GM03348 (cell line): ENCODE measurements around the gene SPOCK1.
"Not testable (repeated sequence)": the region's sequence is repeated elsewhere in the genome, so short reads cannot be mapped to it uniquely, and the experiment has no call there.

Experiments
- DNase-seq: peaks from one replicate; pipeline ENCODE4 v3.0.0; 2012; ENCODE audit warnings: low spot score

The SPOCK1 gene

GRCh38 chr5:137395011-137395755 lies 103.9 kb downstream of the SPOCK1 start:
- DNase-seq: peak; percentile 69

- no peak for DNase-seq
These were observed 104.7 kb downstream of the SPOCK1 start for GRCh38 chr5:137394380-137394779.

DNA sequence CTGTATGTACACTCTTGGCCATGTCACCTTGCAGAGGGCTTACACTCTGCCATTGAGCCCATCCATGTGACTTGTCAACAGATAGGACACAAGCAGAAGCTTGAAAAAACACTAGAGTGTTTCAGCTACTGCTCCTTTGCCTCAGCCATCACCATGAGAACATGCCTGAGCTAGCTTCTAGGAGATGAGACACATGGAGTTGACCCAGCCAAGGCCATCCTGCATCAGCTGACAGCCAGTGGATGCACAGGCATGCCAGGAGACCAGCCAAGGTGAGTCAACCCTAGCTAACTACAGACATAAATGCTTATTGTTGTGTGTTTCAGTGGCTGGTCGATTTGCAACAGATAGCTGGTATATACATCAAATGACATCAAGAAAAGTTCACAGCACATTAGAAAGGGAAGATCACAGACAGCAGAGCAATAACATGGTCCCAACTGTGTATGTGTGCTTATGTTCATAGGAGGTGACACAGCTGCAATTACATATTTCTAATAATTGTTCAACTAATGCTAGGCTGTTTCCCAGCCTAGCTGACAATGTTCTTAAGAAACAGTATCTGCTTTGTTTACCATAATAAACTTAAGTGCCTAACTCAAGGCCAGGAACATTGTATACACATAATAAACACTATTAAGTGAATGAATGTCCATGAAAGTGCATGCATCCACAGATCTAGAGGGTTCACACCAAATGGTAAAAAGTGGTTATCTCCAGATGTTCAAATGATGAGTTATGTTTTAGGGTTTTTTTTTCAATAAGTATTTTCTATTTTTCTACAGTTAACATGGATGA lies 105.7 kb downstream of the SPOCK1 start:
- DNase-seq: peak; percentile 34

DNA sequence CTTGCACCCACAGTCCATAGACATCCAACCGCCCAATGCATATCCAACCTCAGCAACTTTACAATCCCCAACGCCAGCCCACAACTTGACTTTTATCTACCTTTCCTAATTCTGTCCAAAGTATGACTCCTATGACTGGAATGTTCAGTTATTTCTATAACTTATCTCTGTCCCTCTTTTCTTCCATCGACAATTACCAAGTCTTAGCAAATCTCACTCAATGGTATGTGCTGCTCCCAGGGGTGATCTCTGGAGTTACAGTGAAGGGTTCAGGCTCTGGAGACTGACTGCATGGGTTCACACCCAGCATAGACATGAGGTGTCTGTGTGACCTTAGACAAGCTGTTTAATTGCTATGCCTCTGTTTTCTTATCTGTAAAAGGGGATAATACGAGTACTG lies 106.9 kb downstream of the SPOCK1 start:
- DNase-seq: no peak

DNA sequence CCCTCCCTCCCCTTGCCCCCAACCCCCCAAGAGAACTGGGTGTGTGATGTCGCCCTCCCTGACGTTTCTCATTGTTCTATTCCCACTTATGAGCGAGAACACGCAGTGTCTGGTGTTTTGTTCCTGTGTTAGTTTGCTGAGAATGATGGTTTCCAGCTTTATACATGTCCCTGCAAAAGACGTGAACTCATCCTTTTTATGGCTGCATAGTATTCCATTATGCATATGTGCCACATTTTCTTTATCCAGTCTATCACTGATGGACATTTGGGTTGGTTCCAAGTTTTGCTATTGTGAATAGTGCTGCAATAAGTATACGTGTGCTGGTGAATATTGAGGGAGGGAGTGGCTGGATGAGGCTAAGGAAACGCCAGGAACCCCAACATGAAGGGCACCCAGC lies 108.1 kb downstream of the SPOCK1 start:
- not testable (repeated sequence) for DNase-seq

DNA sequence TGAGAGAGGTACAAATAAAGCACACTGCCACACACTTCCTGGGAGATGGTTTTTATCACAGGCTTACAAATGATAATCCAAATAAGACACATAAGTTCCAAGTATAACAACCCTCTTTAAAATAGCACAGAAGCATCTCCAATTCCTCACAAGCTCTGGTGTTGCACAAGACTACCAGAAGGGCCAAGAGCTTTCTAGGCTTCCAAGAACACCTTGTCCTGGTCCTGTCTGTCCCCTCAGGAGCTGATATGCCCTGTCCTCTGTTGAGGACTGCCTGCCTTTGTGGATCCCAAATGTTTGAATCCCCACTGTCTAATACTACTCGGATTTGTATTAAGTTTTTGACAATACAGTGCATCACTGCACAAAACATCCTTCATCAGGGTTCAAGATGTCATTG lies 110.1 kb downstream of the SPOCK1 start:
- no peak for DNase-seq

- DNase-seq: no peak
These were observed 114.1 kb downstream of the SPOCK1 start for GRCh38 chr5:137385064-137385463.

GRCh38 chr5:137383909-137384308 lies 115.2 kb downstream of the SPOCK1 start:
- no peak for DNase-seq

DNA sequence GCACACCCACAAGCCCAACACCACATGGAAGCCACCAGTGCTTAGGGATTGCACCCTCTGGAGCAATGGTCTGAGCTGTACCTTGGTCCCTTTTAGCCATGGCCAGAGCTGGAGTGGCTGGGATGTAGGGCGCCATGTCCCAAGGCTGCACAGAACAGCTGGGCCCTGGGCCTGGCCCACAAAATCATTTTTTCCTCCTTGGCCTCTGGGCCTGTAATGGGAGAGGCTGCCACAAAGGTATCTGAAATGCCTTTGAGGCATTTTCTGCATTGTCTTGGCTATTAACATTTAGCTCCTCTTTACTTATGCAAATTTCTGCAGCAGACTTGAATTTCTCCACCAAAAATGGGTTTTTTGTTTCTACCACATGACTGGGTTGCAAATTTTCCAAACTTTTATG lies 117.6 kb downstream of the SPOCK1 start:
- no peak for DNase-seq

DNA sequence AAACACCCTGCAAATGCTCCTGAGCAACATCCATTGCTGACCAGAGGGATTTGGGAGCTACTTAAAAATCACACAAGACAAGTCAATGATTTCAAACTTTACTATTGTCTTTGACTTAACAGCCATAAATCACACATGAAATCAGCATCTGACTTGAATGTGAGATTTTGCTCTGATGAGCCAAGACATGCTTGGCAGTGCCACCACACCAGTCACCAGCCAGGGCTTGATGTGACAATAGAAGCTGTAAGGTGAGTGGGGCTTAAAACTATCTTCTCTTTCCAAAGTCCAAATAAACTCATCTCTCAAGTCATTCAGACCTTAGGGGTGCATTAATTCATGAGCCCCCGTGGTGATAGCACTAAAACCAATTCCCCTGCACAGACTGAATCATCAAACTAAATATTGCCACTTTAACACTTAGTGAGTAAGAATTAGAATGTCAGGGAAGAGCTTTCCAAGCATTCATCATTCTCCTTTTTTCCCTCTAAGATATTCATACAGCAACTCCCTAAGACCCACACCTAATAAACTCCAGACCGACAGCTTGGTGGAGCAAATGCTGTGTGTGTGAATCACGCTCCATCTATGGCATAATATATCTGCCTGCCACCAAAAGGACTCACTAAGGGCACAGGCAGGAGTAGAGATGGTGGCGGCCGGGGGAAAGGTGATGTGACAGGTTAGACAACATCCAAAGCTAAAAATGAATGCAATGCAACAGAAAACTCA lies 119.4 kb downstream of the SPOCK1 start:
- DNase-seq: no peak

DNA sequence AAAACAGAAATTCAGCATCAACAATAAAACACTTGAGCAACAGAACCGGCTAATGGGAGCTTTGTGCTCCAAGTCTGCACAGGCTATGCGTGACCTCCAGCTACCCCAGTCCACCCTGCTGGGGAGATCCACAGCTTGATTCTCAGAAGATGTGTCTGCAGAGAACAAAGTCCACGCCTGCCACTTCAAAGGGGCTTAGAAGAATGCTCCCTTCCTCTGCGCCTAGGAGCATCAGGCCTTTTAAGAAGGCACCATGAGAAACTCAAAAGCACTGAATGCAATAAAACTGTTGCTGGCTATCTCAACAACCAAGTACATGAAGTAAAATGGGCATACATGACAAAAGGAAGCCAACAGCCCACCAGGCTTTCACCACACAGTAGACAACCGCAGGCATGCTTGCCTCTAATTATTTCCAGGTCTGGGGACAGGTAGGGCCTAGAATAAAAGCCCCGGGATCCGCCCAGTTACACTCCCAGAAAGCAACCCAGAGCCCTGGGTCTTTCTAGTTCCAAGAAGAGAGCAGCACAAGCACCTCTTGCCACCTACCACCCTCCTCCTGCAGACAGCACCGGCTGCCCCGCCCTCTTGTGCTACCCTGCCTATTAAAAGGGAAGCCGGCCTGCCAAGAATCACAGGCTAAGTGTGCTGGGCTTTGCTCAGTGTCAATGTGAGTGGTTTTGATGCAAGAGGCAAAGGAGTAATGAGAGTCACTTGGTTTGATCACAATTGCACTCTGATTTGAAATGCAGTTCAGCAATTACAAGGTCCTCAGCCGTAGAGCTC lies 123.2 kb downstream of the SPOCK1 start:
- no peak for DNase-seq

- no peak for DNase-seq
These were observed 124.9 kb downstream of the SPOCK1 start for GRCh38 chr5:137374110-137374714.

DNA sequence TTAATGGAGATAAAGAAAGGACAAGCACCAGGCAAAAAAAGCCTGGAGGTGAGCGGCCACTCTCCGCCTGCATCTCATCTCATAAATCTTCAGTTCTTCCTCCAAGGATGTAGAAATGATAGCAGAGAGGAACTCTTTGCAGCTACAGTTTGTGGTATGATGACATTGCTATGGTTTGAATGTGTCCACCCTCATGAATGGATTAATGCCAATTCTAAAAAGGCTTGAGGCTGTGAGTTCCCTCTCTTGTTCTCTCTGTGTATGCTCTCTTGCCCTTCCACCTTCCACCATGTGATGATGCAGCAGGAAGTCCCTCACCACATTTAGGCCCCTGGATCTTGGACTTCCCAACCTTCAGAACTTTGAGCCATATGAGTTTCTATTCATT lies 126.4 kb downstream of the SPOCK1 start:
- DNase-seq: peak; percentile 36

DNA sequence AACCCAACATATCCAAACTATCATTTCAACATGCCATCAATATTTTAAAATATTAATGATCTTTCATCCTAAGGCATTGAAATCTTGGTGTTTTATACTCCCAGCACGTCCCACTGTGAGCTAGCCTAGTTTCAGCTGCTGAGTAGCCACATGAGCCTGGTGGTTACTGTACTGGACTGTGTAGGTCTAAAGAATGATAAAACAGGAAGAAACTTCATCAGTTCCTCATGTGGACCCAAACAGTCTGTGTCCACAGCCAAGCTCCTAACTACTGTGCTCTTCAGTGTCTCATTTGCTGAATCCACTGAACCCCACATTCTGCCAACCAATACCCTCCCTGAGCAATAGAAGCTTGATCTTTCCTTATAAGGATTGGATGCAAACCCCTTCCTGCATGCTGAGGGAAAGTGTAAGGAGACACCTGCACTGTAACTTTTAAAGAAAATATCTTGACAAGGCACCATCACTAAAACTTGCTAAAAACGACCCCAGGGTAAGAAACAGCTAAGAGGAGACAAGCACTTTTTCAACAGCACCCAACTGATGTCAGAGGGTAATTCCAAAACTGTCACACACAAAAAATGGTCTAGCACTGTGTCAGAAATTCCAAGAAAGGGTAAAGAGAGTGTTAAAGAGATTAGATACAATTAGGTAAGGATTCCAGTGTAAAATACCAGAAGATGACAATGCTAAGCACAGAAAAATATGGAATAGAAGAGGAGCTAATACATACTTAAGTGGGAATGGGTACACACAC lies 126.9 kb downstream of the SPOCK1 start:
- no peak for DNase-seq

DNA sequence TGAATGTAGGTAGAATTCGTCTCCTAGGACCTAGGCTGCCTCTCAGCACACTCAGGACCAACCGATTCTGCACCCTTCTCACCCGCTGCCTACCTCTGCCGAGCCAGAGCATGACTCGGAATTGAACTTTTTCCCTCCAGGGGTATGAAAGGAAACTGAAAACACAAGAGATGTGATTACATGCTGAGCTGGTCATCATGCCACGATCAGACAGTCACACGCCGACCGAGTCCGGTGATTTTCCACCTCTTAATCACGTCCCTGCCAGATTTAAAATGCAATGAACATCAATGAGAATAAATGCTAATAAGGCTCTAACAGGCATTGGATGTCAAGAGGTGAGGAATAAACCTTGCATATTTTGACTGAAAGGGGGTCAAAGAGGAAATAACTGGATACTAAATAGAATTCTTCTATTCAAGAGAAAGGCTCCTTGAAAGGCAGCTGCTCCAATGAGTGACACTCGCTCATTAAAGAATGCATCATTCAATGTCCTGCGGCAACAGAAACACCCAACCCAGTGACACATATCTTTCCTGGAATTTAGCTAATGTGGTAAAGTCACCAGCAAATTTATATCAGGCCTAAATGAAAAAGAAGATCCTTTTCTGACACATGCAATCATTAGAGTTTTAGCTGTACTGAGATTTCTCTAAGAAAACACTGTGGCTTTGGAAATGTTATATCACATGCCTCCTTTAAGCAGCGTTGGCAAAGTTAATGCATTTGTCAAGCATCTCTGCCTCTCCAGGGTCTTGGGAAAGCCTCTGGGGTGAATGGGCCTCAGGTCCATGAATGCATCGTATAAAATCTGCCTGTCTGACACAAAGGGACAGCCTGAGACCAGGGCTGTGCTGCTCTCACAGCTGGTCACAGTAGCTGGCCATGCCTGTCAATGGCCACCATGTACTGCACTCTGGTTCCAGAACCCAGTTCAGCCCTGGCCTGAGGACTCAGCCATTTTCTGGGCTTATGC lies 128.7 kb downstream of the SPOCK1 start:
- DNase-seq: no peak

DNA sequence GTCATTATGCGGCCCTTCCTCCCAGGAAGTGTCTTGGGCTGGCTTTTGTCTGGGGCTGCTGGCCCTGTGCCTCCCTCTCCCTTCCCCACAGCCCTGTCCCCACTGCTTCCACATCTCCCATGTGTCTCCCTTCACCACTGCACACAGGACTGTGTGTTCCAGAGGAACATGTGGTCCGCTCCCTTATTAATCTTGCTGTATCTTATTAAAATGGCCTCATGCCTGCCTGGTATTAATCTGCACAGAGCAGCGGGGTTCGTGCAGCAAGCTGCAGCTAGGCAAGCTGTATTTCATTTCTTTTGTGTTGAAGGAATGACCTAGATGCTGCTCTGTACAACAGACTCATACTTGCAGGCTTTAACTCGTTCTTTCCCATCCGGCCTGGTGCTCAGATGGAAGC lies 130.5 kb downstream of the SPOCK1 start:
- DNase-seq: no peak

DNA sequence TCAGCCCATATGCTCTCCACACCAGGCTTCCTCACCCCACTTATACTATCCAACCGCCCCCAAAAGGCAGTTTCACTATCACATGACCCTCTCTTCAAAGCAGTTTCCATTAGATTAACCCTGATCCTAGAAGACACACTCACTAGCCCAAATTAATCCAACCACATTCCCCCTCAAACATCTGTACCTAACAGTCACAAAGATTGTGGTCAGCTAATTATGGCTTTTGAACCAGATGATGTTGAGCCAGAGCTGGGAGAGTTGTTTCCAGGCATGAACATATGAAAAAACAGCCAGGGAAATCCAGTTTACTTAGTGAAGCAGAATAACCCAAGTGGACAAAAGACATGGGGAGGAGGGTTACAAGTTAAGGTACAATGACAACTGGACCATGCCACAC lies 131.2 kb downstream of the SPOCK1 start:
- DNase-seq: no peak

DNA sequence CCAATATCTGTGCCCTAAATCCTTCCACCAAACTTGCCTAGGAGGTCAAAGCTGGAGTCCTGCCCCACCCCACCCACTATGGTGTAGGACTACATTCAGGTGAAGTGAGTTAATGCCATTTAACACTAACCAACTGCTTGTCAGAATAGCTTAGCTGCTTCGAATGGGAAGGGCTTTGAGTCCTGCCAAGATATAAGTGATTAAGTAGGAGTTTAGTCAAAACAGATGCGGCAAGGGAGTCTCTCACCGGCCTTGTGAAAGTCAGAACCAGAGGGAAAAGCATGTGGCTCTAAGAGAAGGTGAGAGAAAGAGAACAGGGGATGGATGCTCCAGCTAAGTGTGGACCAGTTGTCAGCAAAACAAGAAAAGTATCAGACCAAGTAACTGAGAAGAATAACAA lies 132.6 kb downstream of the SPOCK1 start:
- peak; percentile 44 for DNase-seq

DNA sequence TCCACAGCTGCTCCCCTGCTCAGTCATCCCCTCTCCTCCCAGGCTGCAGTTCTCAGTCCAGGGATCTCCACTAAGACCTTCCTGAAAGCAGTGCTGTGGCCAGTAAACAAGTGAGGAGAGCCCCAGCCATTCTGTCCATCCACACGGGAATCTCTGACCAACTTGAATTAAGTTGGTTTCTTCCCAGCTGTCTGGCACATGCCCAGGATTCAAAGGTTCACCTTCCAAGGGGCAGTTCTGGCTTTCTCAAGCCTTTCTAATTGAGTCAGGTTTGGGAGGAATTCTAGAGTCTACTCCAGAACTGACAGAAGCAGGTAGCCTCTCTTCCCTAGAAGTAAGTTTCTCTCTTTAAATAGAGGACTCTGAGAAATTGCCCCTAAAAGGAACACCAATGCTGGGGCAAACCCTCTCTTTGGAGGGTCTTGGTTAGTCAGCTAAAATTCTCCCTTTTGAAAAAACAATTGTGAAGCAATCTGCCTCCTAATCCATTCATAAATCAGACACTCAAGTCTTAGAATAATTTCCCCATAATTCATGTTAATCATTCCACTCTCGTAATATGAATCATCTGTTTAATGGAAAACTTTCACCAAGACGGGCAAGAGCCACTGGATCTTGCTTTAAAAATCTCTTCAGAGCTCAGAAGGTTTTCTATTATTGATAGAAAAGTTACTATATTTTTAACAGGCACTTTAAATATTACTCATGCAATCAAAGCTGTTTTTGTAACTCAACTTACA lies 133.8 kb downstream of the SPOCK1 start:
- peak; percentile 57 for DNase-seq
